SK-MEL-5 (cell line): Measurements from ENCODE around the gene DNAH11. TPM values are rescaled to one million over a fixed set of nuclear protein-coding genes. Genes with fewer than 3 reads are reported as not detected.
A peak's percentile ranks its signal among the peaks of the same experiment; 100 is the strongest.
"Not testable (repeated sequence)": the region's sequence is repeated elsewhere in the genome, so short reads cannot be mapped to it uniquely, and the experiment has no call there.

Experiments
- DNase-seq: peaks from one replicate; pipeline ENCODE4 v3.0.0-alpha.2; 2016; ENCODE audit warnings: low read depth, low spot score
- in situ Hi-C: cut with HindIII; loops from 2 replicates; pipeline ENCODE4 v1.10.0; 2016; ENCODE audit warnings: low sequenced_read_pairs, high pct_unique_total_duplicates, low pct_unique_long_range_greater_than_20kb
- total RNA-seq: library from RNA; depleted of rRNA; stranded (reverse); fragments of >200 nt; shearing (Covaris generic); gene quantifications from 2 replicates; pipeline ENCODE4 v1.2.3, GENCODE V29; 2014

The DNAH11 gene
- total RNA-seq, 1 experiment from 2014 or later = 0.40 TPM

- in situ Hi-C loops, DNase-seq: not testable (repeated sequence)
These were observed 190.1 kb downstream of the DNAH11 start for GRCh38 chr7:21732956-21733355.

- DNase-seq = no peak
- in situ Hi-C loops = no loop called here
These were observed 191.0 kb downstream of the DNAH11 start for GRCh38 chr7:21733837-21734236.

- in situ Hi-C loops = no loop called here
- no peak for DNase-seq
These were observed 200.7 kb downstream of the DNAH11 start for GRCh38 chr7:21743493-21743892.

GRCh38 chr7:21746949-21747348, 204.1 kb downstream of the DNAH11 start:
- in situ Hi-C loops = no loop called here
- no peak for DNase-seq

GRCh38 chr7:21747806-21748205, 205.0 kb downstream of the DNAH11 start:
- in situ Hi-C loops = no loop called here
- DNase-seq = no peak

GRCh38 chr7:21749378-21749777, 206.5 kb downstream of the DNAH11 start:
- DNase-seq = no peak
- in situ Hi-C loops = no loop called here

GRCh38 chr7:21753071-21753470, 210.2 kb downstream of the DNAH11 start:
- in situ Hi-C loops = no loop called here
- DNase-seq = peak; percentile 15

- in situ Hi-C loops = no loop called here
- no peak for DNase-seq
These were observed 212.1 kb downstream of the DNAH11 start for GRCh38 chr7:21754963-21755362.

- in situ Hi-C loops = no loop called here
- no peak for DNase-seq
These were observed 214.9 kb downstream of the DNAH11 start for GRCh38 chr7:21757537-21758282.

- no peak for DNase-seq
- in situ Hi-C loops = no loop called here
These were observed 215.4 kb downstream of the DNAH11 start for GRCh38 chr7:21758286-21758685.

GRCh38 chr7:21762469-21762868, 219.6 kb downstream of the DNAH11 start:
- in situ Hi-C loops = no loop called here
- no peak for DNase-seq

- in situ Hi-C loops = no loop called here
- no peak for DNase-seq
These were observed 221.0 kb downstream of the DNAH11 start for GRCh38 chr7:21763818-21764217.

GRCh38 chr7:21766218-21766617, 223.4 kb downstream of the DNAH11 start:
- in situ Hi-C loops = no loop called here
- no peak for DNase-seq

- peak; percentile 93 for DNase-seq
- in situ Hi-C loops = no loop called here
These were observed 224.6 kb downstream of the DNAH11 start for GRCh38 chr7:21767300-21767900.

- in situ Hi-C loops = no loop called here
- DNase-seq = no peak
These were observed 225.4 kb downstream of the DNAH11 start for GRCh38 chr7:21768279-21768678.

- DNase-seq = no peak
- in situ Hi-C loops = no loop called here
These were observed 228.4 kb downstream of the DNAH11 start for GRCh38 chr7:21771266-21771665.

- DNase-seq = peak; percentile 74
- in situ Hi-C loops = no loop called here
These were observed 229.2 kb downstream of the DNAH11 start for GRCh38 chr7:21771906-21772610.

GRCh38 chr7:21773326-21773725, 230.5 kb downstream of the DNAH11 start:
- DNase-seq = peak; percentile 77
- in situ Hi-C loops = no loop called here

GRCh38 chr7:21777921-21778320, 235.1 kb downstream of the DNAH11 start:
- no peak for DNase-seq
- in situ Hi-C loops = no loop called here
